Neural progenitor cell (in vitro differentiated cells): Measurements from ENCODE around the gene HERC2. TPM values are rescaled to one million over a fixed set of nuclear protein-coding genes. Genes with fewer than 3 reads are reported as not detected.

ENCODE experiments used
- DNase-seq: peaks from one replicate; pipeline ENCODE4 v3.0.0-alpha.2; 2016; ENCODE audit warnings: low spot score
- H2AFZ ChIP-seq: fragments of 200-600 bp; sonication (generic); replicated peaks from 2 replicates; pipeline ENCODE4 v1.6.1; 2016; ENCODE audit warnings: antibody characterized with exemption
- H3F3A ChIP-seq: fragments of 200-600 bp; sonication (generic); 2 replicates; pipeline ENCODE4 v1.6.1; 2016; ENCODE audit warnings: antibody characterized with exemption, low read depth
- H3K27ac ChIP-seq: fragments of 200-600 bp; sonication (generic); 2 replicates; pipeline ENCODE4 v1.5.1; 2016; ENCODE audit warnings: mild to moderate bottlenecking
- H3K27me3 ChIP-seq: fragments of 200-600 bp; sonication (generic); 2 replicates; pipeline ENCODE4 v1.6.1; 2016; ENCODE audit warnings: mild to moderate bottlenecking, moderate library complexity
- H3K36me3 ChIP-seq: fragments of 200-600 bp; sonication (generic); 2 replicates; pipeline ENCODE4 v1.5.1; 2016
- H3K4me1 ChIP-seq: fragments of 200-600 bp; sonication (generic); 2 replicates; pipeline ENCODE4 v1.6.1; 2016; ENCODE audit warnings: mixed run types
- H3K4me2 ChIP-seq: fragments of 200-600 bp; sonication (generic); 2 replicates; pipeline ENCODE4 v1.6.1; 2016
- H3K4me3 ChIP-seq: fragments of 200-600 bp; sonication (generic); 2 replicates; pipeline ENCODE4 v1.5.1; 2016
- H3K79me2 ChIP-seq: fragments of 200-600 bp; sonication (generic); 2 replicates; pipeline ENCODE4 v1.6.1; 2016; ENCODE audit warnings: low read depth
- H3K9ac ChIP-seq: fragments of 200-600 bp; sonication (generic); 2 replicates; pipeline ENCODE4 v1.6.1; 2016
- H3K9me3 ChIP-seq: fragments of 200-600 bp; sonication (generic); 2 replicates; pipeline ENCODE4 v1.5.1; 2016; ENCODE audit warnings: low read depth
- H4K20me1 ChIP-seq: fragments of 200-600 bp; sonication (generic); 2 replicates; pipeline ENCODE4 v1.6.1; 2016; ENCODE audit warnings: low read depth
- H3K27ac Mint-ChIP-seq: 3 replicates; pipeline ENCODE4 v1.8.0; 2021; ENCODE audit warnings: mixed read lengths
- H3K27me3 Mint-ChIP-seq: 2 replicates; pipeline ENCODE4 v1.8.0; 2022; ENCODE audit warnings: low read depth, mild to moderate bottlenecking, inconsistent platforms, moderate library complexity, mixed read lengths; ENCODE audit not compliant: insufficient read depth
- H3K36me3 Mint-ChIP-seq: 3 replicates; pipeline ENCODE4 v1.8.0; 2021; ENCODE audit warnings: mixed read lengths
- H3K4me1 Mint-ChIP-seq: 3 replicates; pipeline ENCODE4 v1.8.0; 2021; ENCODE audit warnings: mixed read lengths
- H3K4me3 Mint-ChIP-seq: 3 replicates; pipeline ENCODE4 v1.8.0; 2021; ENCODE audit warnings: mild to moderate bottlenecking, moderate library complexity, mixed read lengths
- H3K9me3 Mint-ChIP-seq: 3 replicates; pipeline ENCODE4 v1.8.0; 2020; ENCODE audit warnings: mixed read lengths
- CTCF ChIP-seq: fragments of 200-600 bp; sonication (generic); IDR thresholded peaks from 2 replicates; pipeline ENCODE4 v1.5.1; 2017; ENCODE audit warnings: antibody characterized with exemption, mild to moderate bottlenecking
- EZH2 ChIP-seq: fragments of 200-600 bp; sonication (generic); IDR thresholded peaks from 2 replicates; pipeline ENCODE4 v1.6.1; 2017; ENCODE audit warnings: antibody characterized with exemption, mild to moderate bottlenecking, moderate library complexity
- EZH2phosphoT487 ChIP-seq: fragments of 200-600 bp; sonication (generic); IDR thresholded peaks from 2 replicates; pipeline ENCODE4 v1.6.1; 2017; ENCODE audit warnings: antibody characterized with exemption
- total RNA-seq: library from RNA; depleted of rRNA; stranded (reverse); fragments of >200 nt; gene quantifications from 2 replicates; pipeline ENCODE4 v1.2.3, GENCODE V29; 2015; ENCODE audit warnings: low replicate concordance

HERC2 gene
- total RNA-seq, 1 donor from 2014 or later, result 15.3 TPM

- peaks cover 37% of the 10 kb centered on the region for H3K36me3 Mint-ChIP-seq
- Histone ChIP-seq H3K9me3 (no peaks in the 10 kb centered on the region), H3K79me2 (no peaks in the 10 kb centered on the region), H3K27me3 (no peaks in the 10 kb centered on the region), H3K4me2 (no peak overlapping the region), H2AFZ (no peak overlapping the region), H3F3A (no peaks in the 10 kb centered on the region), H3K4me1 (no peaks in the 10 kb centered on the region), H3K36me3 (no peaks in the 10 kb centered on the region), H3K4me3 (no peak overlapping the region), H4K20me1 (peaks cover 3% of the 10 kb centered on the region), H3K9ac (no peak overlapping the region), H3K27ac (no peak overlapping the region)
- DNase-seq, result no peak
- H3K4me3 Mint-ChIP-seq, result no peak overlapping the region
- peaks cover 10% of the 10 kb centered on the region for H3K4me1 Mint-ChIP-seq
- no peak for TF ChIP-seq CTCF
- TF ChIP-seq EZH2phosphoT487, result no peak
- no peak for TF ChIP-seq EZH2
- H3K27me3 Mint-ChIP-seq, result no peaks in the 10 kb centered on the region
- no peak overlapping the region for H3K27ac Mint-ChIP-seq
- no peaks in the 10 kb centered on the region for H3K9me3 Mint-ChIP-seq
Observed at GRCh38 chr15:28269097-28269496, 52.9 kb downstream of the HERC2 start.

- no peak for DNase-seq
- H3K36me3 Mint-ChIP-seq, result peaks cover 42% of the 10 kb centered on the region
- Histone ChIP-seq H3F3A (no peaks in the 10 kb centered on the region), H3K4me1 (no peaks in the 10 kb centered on the region), H3K79me2 (no peaks in the 10 kb centered on the region), H2AFZ (no peak overlapping the region), H3K9me3 (no peaks in the 10 kb centered on the region), H4K20me1 (no peaks in the 10 kb centered on the region), H3K36me3 (no peaks in the 10 kb centered on the region), H3K9ac (no peak overlapping the region), H3K4me3 (no peak overlapping the region), H3K27ac (no peak overlapping the region), H3K4me2 (no peak overlapping the region), H3K27me3 (no peaks in the 10 kb centered on the region)
- no peaks in the 10 kb centered on the region for H3K9me3 Mint-ChIP-seq
- TF ChIP-seq CTCF (no peak), EZH2phosphoT487 (no peak), EZH2 (no peak)
- H3K27ac Mint-ChIP-seq, result no peak overlapping the region
- no peak overlapping the region for H3K4me3 Mint-ChIP-seq
- H3K4me1 Mint-ChIP-seq, result no peaks in the 10 kb centered on the region
- no peaks in the 10 kb centered on the region for H3K27me3 Mint-ChIP-seq
Observed at GRCh38 chr15:28267727-28268126, 54.3 kb downstream of the HERC2 start.

GRCh38 chr15:28265334-28266019 lies 56.5 kb downstream of the HERC2 start:
- no peak overlapping the region for H3K4me2 ChIP-seq
- Mint-ChIP-seq H3K9me3 (no peaks in the 10 kb centered on the region), H3K4me3 (no peak overlapping the region), H3K27ac (no peak overlapping the region), H3K36me3 (peaks cover 47% of the 10 kb centered on the region), H3K27me3 (peaks cover 4% of the 10 kb centered on the region), H3K4me1 (no peaks in the 10 kb centered on the region)
- H3K27ac ChIP-seq, result no peak overlapping the region
- no peaks in the 10 kb centered on the region for H4K20me1 ChIP-seq
- TF ChIP-seq EZH2phosphoT487 (no peak), EZH2 (no peak), CTCF (no peak)
- no peak for DNase-seq
- no peaks in the 10 kb centered on the region for H3K4me1 ChIP-seq
- no peaks in the 10 kb centered on the region for H3K36me3 ChIP-seq
- H3K79me2 ChIP-seq, result no peaks in the 10 kb centered on the region
- no peak overlapping the region for H2AFZ ChIP-seq
- H3K9ac ChIP-seq, result no peak overlapping the region
- no peak overlapping the region for H3K4me3 ChIP-seq
- no peaks in the 10 kb centered on the region for H3F3A ChIP-seq
- H3K9me3 ChIP-seq, result no peaks in the 10 kb centered on the region
- H3K27me3 ChIP-seq, result no peaks in the 10 kb centered on the region
